ENCODE data around the gene ACOX3. TPM values are rescaled to one million over a fixed set of nuclear protein-coding genes. Genes with fewer than 3 reads are reported as not detected.

The ACOX3 gene
- total and polyA plus RNA-seq, 2 of the 8 experiments (the other 6 are each of a cell fraction or from before 2014, with no cell fraction given): 2.5 to 9.9 TPM

GRCh38 chr4:8407756-8408155 is 32.8 kb downstream of the ACOX3 start (continued):
- TF ChIP-seq, protein P1, sequence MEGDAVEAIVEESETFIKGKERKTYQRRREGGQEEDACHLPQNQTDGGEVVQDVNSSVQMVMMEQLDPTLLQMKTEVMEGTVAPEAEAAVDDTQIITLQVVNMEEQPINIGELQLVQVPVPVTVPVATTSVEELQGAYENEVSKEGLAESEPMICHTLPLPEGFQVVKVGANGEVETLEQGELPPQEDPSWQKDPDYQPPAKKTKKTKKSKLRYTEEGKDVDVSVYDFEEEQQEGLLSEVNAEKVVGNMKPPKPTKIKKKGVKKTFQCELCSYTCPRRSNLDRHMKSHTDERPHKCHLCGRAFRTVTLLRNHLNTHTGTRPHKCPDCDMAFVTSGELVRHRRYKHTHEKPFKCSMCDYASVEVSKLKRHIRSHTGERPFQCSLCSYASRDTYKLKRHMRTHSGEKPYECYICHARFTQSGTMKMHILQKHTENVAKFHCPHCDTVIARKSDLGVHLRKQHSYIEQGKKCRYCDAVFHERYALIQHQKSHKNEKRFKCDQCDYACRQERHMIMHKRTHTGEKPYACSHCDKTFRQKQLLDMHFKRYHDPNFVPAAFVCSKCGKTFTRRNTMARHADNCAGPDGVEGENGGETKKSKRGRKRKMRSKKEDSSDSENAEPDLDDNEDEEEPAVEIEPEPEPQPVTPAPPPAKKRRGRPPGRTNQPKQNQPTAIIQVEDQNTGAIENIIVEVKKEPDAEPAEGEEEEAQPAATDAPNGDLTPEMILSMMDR (IDR thresholded peaks at IDR 0.05; ENCODE audit: control extremely low read depth in 1 of 3, insufficient read depth in 1 of 3, low read depth in 1 of 3, low read length in 3 of 3): no peak
- TF ChIP-seq MAFK (IDR thresholded peaks at IDR 0.05; ENCODE audit: low read depth, low read length): no peak
